HUES48 (cell line): ENCODE measurements around the gene CFAP206.

ENCODE experiments used
- H3K27ac ChIP-seq: one replicate; pipeline ENCODE4 v1.7.0; 2013; ENCODE audit warnings: low read depth, low read length, inconsistent platforms
- H3K27me3 ChIP-seq: 2 replicates; pipeline ENCODE4 v1.6.1; 2013; ENCODE audit warnings: mild to moderate bottlenecking, low read length; ENCODE audit not compliant: control insufficient read depth, insufficient read depth
- H3K36me3 ChIP-seq: 2 replicates; pipeline ENCODE4 v1.6.1; 2013; ENCODE audit warnings: low read length; ENCODE audit not compliant: control insufficient read depth, insufficient read depth
- H3K4me1 ChIP-seq: 2 replicates; pipeline ENCODE4 v1.6.1; 2013; ENCODE audit warnings: mild to moderate bottlenecking, low read length; ENCODE audit not compliant: control insufficient read depth, insufficient read depth
- H3K4me3 ChIP-seq: 2 replicates; pipeline ENCODE4 v1.5.1; 2013; ENCODE audit warnings: mild to moderate bottlenecking, low read depth, low read length
- H3K9ac ChIP-seq: 2 replicates; pipeline ENCODE4 v1.6.1; 2013; ENCODE audit warnings: mild to moderate bottlenecking, low read depth, low read length, moderate library complexity
- H3K9me3 ChIP-seq: 2 replicates; pipeline ENCODE4 v1.6.1; 2013; ENCODE audit warnings: low read length; ENCODE audit not compliant: control insufficient read depth, insufficient read depth

The CFAP206 gene

DNA sequence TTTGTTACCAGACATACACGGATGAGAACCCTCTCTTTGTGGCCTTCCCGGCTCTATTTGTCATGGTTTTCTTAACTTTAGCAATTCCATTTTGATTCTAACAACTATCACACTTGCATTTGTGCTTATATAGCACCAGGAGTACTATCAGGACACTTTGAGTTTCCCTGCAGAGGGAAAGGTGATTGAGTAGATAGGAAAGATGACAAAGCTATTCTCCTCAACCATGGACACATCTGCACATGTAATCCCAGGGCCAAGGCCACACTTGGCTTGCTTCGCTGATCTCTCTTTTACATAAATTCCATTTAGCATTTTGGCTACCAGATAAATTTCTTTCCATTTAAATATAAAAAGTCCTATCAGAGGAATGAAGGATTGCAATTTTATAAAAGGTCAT is 23.3 kb upstream of the CFAP206 start:
- H3K27ac ChIP-seq: no peak overlapping the region
- H3K9ac ChIP-seq: no peak overlapping the region

DNA sequence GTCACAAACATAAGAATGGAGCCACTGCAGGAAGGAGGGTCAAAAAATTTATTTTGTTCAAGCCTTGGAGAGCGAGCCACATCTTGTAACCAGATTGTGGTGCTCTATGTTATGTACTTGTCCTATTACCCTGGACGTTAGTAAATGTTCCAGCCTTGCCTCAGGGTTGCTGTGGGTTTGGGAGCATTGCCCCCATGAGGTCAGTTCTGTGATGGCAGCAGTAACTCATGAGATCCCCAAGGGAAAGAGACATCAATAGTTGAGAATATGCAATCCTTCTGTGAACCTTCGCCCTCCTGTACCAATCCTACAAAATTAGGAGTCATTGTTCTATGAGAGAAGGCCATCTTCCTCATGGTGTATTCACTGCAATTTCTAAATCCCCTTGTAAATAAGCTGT is 16.4 kb upstream of the CFAP206 start:
- no peak overlapping the region for H3K27ac ChIP-seq
- no peaks in the 10 kb centered on the region for H3K36me3 ChIP-seq
- H3K4me1 ChIP-seq: no peaks in the 10 kb centered on the region
- H3K9me3 ChIP-seq: no peaks in the 10 kb centered on the region
- H3K9ac ChIP-seq: no peak overlapping the region
- no peaks in the 10 kb centered on the region for H3K27me3 ChIP-seq
- H3K4me3 ChIP-seq: no peak overlapping the region

More for the DNA sequence above, 23.3 kb upstream of the CFAP206 start:
- Histone ChIP-seq H3K4me1 (no peaks in the 10 kb centered on the region), H3K36me3 (no peaks in the 10 kb centered on the region), H3K27me3 (no peaks in the 10 kb centered on the region), H3K4me3 (no peak overlapping the region), H3K9me3 (no peaks in the 10 kb centered on the region)

DNA sequence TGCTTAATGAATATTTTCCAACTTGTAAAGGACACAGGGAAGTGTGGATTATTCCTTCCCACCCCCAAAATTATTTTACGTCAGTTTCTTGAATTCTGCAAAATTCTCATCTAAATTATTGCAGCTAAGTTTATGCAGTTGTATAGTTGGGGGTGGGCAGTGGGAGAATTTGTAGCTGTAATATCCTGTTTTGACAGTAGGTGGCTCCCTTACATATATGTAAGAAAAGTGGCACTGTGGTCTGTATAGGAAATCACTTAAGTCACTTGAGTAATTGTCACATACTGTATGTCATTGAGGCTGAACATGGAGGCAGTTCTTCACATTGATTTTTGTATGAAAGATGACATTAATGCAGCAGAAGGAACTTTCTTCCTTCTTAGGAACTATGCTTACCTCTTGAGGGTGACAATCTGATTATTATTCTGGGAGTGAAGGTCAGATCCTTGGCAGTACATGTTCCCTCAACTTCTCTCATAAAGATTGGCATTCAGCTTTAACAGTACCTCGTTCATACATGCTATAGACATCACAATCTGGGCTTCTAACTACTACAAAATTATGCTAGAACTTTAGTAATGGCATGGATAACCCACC is 14.6 kb upstream of the CFAP206 start:
- no peaks in the 10 kb centered on the region for H3K27me3 ChIP-seq
- no peak overlapping the region for H3K27ac ChIP-seq
- H3K4me1 ChIP-seq: no peaks in the 10 kb centered on the region
- no peaks in the 10 kb centered on the region for H3K36me3 ChIP-seq
- H3K9ac ChIP-seq: no peak overlapping the region
- no peaks in the 10 kb centered on the region for H3K9me3 ChIP-seq
- no peak overlapping the region for H3K4me3 ChIP-seq

DNA sequence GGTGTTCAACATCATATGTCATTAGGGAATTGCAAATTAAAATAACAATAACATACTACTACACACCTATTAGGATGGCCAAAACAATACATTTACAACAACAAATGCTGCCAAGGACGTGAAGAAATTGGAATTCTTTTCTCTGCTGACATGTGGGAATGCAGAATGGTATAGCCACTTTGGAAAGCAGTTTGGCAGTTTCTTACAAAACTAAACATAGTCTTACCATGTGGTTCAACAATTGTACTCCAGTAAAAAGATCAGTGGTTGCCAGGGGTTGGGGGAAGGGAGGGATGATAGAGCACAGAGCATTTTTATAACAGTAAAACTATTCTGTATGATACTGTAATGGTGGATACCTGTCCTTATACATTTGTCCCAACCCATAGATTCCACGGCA is 12.3 kb upstream of the CFAP206 start:
- Histone ChIP-seq H3K9ac (no peak overlapping the region), H3K4me3 (no peak overlapping the region), H3K4me1 (no peaks in the 10 kb centered on the region), H3K36me3 (no peaks in the 10 kb centered on the region), H3K27ac (no peak overlapping the region), H3K27me3 (no peaks in the 10 kb centered on the region), H3K9me3 (no peaks in the 10 kb centered on the region)

DNA sequence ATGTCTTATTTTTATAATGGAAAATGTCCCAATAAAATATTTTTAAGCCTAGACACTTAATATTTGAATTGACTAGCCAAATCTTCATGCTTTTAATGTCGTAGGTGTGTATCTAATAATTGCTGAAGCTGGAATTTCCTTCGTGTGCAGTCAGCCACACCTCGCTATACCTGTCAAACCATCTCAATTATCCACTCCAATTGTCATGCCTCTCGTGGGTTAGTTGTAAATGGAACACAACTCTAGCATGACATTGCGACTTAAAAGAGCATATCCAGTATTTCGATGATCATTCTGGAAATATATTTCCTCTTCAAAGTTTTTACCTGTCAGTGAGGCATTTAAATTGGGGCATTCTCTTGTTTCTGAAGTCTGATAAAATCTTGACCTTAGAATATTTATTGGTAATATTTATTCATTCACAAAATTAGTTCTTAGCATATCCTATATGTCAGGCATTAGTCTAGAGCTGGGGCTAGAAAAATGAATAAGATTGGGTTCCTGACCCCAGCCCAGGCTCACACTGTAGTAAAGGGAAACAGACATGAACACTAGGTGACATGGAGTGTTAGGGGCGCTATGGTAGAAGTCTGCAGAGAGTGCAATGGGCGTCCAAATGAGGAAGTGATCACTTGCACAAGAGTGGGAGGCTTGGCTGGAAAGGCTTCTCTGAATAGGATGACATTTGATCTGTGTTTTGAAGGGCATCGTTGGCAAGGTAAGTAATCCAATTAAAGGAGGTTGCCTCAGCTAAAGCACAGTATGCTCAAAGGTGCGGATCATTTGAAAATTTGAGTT is 11.0 kb upstream of the CFAP206 start:
- Histone ChIP-seq H3K36me3 (no peaks in the 10 kb centered on the region), H3K4me3 (no peak overlapping the region), H3K27me3 (no peaks in the 10 kb centered on the region), H3K4me1 (no peaks in the 10 kb centered on the region), H3K9me3 (no peaks in the 10 kb centered on the region), H3K9ac (no peak overlapping the region), H3K27ac (no peak overlapping the region)

DNA sequence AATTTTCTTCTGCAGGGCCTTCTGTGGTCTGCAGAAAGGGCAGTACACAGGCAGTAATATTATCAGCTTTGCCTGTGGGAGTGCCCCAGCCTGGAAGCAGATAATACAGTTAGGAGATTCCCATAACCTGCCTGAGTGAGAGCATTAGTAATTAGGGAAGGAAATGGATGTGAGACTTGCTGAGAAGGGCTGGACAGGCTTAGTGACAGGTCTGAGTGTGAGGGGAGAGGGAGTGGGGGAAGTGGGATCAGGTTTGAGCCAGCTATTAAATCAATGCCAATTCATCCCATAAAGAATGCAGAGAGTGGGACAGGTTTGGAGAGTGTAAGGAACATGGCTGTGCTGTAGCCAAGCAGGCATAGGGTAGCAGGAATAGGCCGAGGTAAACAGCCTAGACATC is 10.1 kb upstream of the CFAP206 start:
- H3K9me3 ChIP-seq: no peaks in the 10 kb centered on the region
- H3K4me1 ChIP-seq: no peaks in the 10 kb centered on the region
- no peaks in the 10 kb centered on the region for H3K36me3 ChIP-seq
- no peak overlapping the region for H3K4me3 ChIP-seq
- H3K9ac ChIP-seq: no peak overlapping the region
- no peaks in the 10 kb centered on the region for H3K27me3 ChIP-seq
- H3K27ac ChIP-seq: no peak overlapping the region

DNA sequence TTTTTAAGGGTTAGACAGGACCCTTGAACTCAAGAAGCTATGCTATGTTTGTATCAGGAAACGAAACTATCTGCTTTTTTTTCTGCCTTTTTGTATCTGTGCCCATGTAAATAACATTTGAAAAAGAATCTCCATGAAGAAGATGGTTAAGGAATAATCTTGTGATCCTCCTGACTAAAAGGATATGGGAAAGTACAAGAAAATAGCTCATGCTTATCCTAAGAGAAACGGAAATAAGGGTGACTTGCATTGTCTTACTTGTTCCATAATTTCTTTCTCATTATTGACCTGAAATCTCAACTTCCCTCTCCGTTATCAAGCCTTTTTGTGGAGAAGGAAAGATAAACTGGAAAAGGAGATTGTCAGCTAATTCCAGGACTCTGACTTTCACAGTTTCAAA is 5.9 kb upstream of the CFAP206 start:
- no peaks in the 10 kb centered on the region for H3K27me3 ChIP-seq
- no peak overlapping the region for H3K27ac ChIP-seq
- H3K4me1 ChIP-seq: no peaks in the 10 kb centered on the region
- H3K9ac ChIP-seq: no peak overlapping the region
- H3K36me3 ChIP-seq: no peaks in the 10 kb centered on the region
- no peaks in the 10 kb centered on the region for H3K9me3 ChIP-seq
- no peak overlapping the region for H3K4me3 ChIP-seq

DNA sequence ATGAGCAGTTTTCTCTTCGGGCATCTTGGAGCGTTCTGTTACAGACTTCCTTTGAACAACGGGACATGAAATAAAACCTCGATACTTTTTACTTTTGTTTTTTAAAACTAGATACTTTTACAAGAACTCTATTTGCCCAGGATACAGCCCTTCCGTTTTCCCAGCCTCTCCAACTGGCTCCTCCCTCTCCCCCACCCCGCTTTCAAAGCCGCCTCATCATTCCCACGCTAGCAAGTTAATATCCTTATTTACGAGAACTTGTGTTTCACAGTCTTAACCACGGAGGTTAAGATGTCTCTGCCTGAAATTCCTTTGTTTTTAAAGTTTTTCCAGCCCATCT is 241 bp upstream of the CFAP206 start:
- no peak overlapping the region for H3K9ac ChIP-seq
- H3K4me1 ChIP-seq: 0 out of 2 replicates have a peak, but pooled peaks cover 3% of the 10 kb centered on the region
- no peaks in the 10 kb centered on the region for H3K36me3 ChIP-seq
- H3K4me3 ChIP-seq: peak overlapping the region; percentile 95
- no peaks in the 10 kb centered on the region for H3K27me3 ChIP-seq
- H3K27ac ChIP-seq: no peak overlapping the region
- H3K9me3 ChIP-seq: no peaks in the 10 kb centered on the region

DNA sequence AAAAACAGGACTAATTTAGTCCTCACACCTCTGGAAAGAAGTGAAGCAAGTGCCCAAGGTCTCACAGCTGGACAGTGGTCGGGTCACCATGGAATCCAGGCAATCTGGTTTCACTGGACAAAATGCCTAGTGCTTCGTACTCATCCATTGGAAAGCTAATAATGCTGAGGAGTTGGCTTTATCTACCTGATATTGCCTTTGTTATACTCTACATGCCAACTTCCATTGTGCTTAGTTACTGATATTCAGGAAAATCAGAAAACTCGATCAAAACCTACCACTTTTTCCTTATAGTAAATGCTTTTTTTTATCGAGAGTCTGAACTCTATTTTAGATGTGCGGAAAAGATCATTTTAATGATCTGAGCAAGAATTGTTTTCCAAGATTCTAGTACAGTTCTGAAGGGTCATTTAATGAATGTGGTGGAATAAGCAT is 966 bp downstream of the CFAP206 start:
- Histone ChIP-seq H3K36me3 (no peaks in the 10 kb centered on the region), H3K4me3 (peak overlapping the region; percentile 95), H3K27ac (peak overlapping the region; percentile 66), H3K27me3 (no peaks in the 10 kb centered on the region), H3K9ac (0 out of 2 replicates have a peak overlapping the region, but pooled peaks have one; percentile 52), H3K4me1 (0 out of 2 replicates have a peak, but pooled peaks cover 3% of the 10 kb centered on the region), H3K9me3 (no peaks in the 10 kb centered on the region)

DNA sequence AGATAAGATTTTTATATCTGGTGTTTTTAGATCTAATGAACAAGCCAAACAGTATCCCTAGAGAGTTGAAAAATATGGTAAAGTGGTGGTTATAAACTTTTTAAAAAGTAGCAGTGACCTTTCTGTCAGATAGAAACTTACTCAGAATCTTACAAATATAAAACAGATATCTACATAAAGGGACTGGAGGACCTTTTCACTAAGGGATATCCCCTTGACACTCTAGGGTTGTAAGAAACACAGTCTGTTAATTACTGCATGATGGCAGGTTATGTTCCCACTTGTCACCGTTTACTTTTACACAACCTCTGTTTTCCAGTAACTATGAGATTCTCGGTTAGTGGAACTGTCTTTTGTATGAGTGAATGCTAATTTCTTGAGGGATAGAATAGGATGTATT is 11.5 kb downstream of the CFAP206 start:
- H3K36me3 ChIP-seq: no peaks in the 10 kb centered on the region
- H3K27ac ChIP-seq: no peak overlapping the region
- H3K9ac ChIP-seq: no peak overlapping the region

DNA sequence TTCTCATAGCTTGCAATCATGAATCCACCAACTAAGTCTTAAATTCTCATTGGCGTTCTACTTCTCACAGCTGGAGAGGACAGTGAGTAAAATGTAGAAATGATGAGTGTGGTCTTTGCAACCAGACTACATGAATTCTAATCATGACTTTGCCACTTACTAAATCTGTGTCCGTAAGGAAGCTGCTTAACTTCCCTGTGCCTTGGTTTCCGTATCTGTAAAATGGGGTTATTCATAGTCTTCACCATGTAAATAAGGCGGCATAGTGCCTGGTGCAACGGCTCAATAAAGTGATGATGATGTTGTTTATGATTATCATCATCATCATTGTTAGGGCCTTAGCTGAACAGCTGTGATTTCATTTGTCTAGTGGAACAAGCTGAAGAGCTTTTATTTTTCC is 12.6 kb downstream of the CFAP206 start:
- Histone ChIP-seq H3K27ac (no peak overlapping the region), H3K4me1 (no peaks in the 10 kb centered on the region), H3K27me3 (no peaks in the 10 kb centered on the region), H3K36me3 (no peaks in the 10 kb centered on the region), H3K9me3 (no peaks in the 10 kb centered on the region), H3K9ac (no peak overlapping the region), H3K4me3 (no peak overlapping the region)

More for the DNA sequence above, 11.5 kb downstream of the CFAP206 start:
- H3K4me1 ChIP-seq: no peaks in the 10 kb centered on the region
- no peaks in the 10 kb centered on the region for H3K9me3 ChIP-seq
- H3K4me3 ChIP-seq: no peak overlapping the region
- no peaks in the 10 kb centered on the region for H3K27me3 ChIP-seq
